ENCODE measurements around the gene KRT26. TPM values are rescaled to one million over a fixed set of nuclear protein-coding genes. Genes with fewer than 3 reads are reported as not detected.

Gene KRT26
- total and polyA plus RNA-seq, 2 experiments from 2014 or later: not detected

- TF ChIP-seq EZH2 (IDR thresholded peaks at IDR 0.05; ENCODE audit: low read depth, unreplicated experiment): no peak
- TF ChIP-seq ETS1 (IDR thresholded peaks at IDR 0.05): no peak
These were observed 11.6 kb downstream of the KRT26 start (continued) for GRCh38 chr17:40760105-40761016.

GRCh38 chr17:40755231-40755630, 16.8 kb downstream of the KRT26 start, which contains the start of gene KRT25:
TSS of gene KRT25 (minus strand) at chr17:40755331. CDS start at chr17:40755271, 60 bp downstream.
- DNase-seq (ENCODE audit: low spot score) (no peak), ATAC-seq (no peak)
- H3K27me3 ChIP-seq (ENCODE audit: insufficient read depth): no peaks in the 10 kb centered on the region
- Mint-ChIP-seq H3K4me3 (no peak within 1 kb of the TSS), H3K27ac (no peak within 1 kb of the TSS), H3K4me1 (peaks cover 4% of the 10 kb centered on the region; the same call in 1 of the 3 replicates), H3K27me3 (ENCODE audit: insufficient read depth, low read depth, poor library complexity) (no peaks in the 10 kb centered on the region), H3K36me3 (ENCODE audit: low read depth) (no peaks in the 10 kb centered on the region), H3K9me3 (peaks cover 10% of the 10 kb centered on the region; the same call in 2 of the 3 replicates)
- no peak within 1 kb of the TSS for H3K27ac ChIP-seq (ENCODE audit: low read depth)
- no peaks in the 10 kb centered on the region for H3K9me2 ChIP-seq (ENCODE audit: insufficient read depth)
- no peak within 1 kb of the TSS for H2AFZ ChIP-seq
- no peaks in the 10 kb centered on the region for H3F3A ChIP-seq (replicated peaks; ENCODE audit: low read depth)
- H4K20me1 ChIP-seq (replicated peaks; ENCODE audit: insufficient read depth): no peaks in the 10 kb centered on the region
- no peak within 1 kb of the TSS for H3K4me3 ChIP-seq
- H3K36me3 ChIP-seq (ENCODE audit: insufficient read depth): no peaks in the 10 kb centered on the region
- H3K4me1 ChIP-seq (ENCODE audit: insufficient read depth): no peaks in the 10 kb centered on the region
- H3K79me2 ChIP-seq (replicated peaks; ENCODE audit: insufficient read depth): no peaks in the 10 kb centered on the region
- no peak within 1 kb of the TSS for H3K4me2 ChIP-seq
- TF ChIP-seq ZNF114 (CRISPR knock-in tag; IDR thresholded peaks at IDR 0.05) (no peak), ZNF462 (CRISPR knock-in tag; IDR thresholded peaks at IDR 0.05) (no peak), NANOG (IDR thresholded peaks at IDR 0.05; ENCODE audit: borderline replicate concordance) (no peak), ZNF331 (CRISPR knock-in tag; IDR thresholded peaks at IDR 0.05; ENCODE audit: low read depth) (no peak), CREB1 (CRISPR knock-in tag; IDR thresholded peaks at IDR 0.05; ENCODE audit: low read depth) (no peak), STAT1 (IDR thresholded peaks at IDR 0.05; ENCODE audit: unreplicated experiment) (no peak), EZH2 (IDR thresholded peaks at IDR 0.05; ENCODE audit: low read depth, unreplicated experiment) (no peak), EZH2phosphoT487 (IDR thresholded peaks at IDR 0.05; ENCODE audit: unreplicated experiment) (no peak), POLR2AphosphoS5 (IDR thresholded peaks at IDR 0.05; ENCODE audit: low read depth) (no peak), CTCF (conservative IDR thresholded peaks at IDR 0.05; ENCODE audit: low read depth in 2 of 2) (no peak), JUNB (IDR thresholded peaks at IDR 0.05; ENCODE audit: unreplicated experiment) (no peak)

Data from GM23338 (cell line).